HepG2 (cell line): ENCODE data around the gene F12. TPM values are rescaled to one million over a fixed set of nuclear protein-coding genes. Genes with fewer than 3 reads are reported as not detected.

Experiments
- AGO1 ChIP-seq: fragments of 200-400 bp; formaldehyde crosslinking; IDR thresholded peaks from 2 replicates; pipeline ENCODE4 v1.6.1; 2017; ENCODE audit warnings: mild to moderate bottlenecking, low read depth, low read length, moderate library complexity; ENCODE audit not compliant: poor library complexity, severe bottlenecking
- ATF1 ChIP-seq: IDR thresholded peaks from 2 replicates; pipeline ENCODE4 v1.6.1; 2016; ENCODE audit warnings: mild to moderate bottlenecking, control low read depth
- ATF7 ChIP-seq, 2 experiments: fragments of 450-650 bp in 1 of 2; sonication (generic) in 1 of 2; formaldehyde crosslinking in 1 of 2; IDR thresholded peaks; 2 replicates each; pipeline versions ENCODE4 v1.4.0 to v1.6.1; 2016 to 2020; ENCODE audit warnings: antibody characterized with exemption in 1 of 2, mild to moderate bottlenecking in 1 of 2, missing genetic modification reagents in 1 of 2
- ETS1 ChIP-seq: sonication (generic); formaldehyde crosslinking; IDR thresholded peaks from 2 replicates; pipeline ENCODE4 v1.4.0; 2020; ENCODE audit warnings: missing genetic modification reagents
- FOXM1 ChIP-seq: sonication (generic); formaldehyde crosslinking; IDR thresholded peaks from 2 replicates; pipeline ENCODE4 v1.5.0; 2020; ENCODE audit warnings: missing genetic modification reagents
- MAFF ChIP-seq: IDR thresholded peaks from 2 replicates; pipeline ENCODE4 v1.6.1; 2011; ENCODE audit warnings: low read depth, low read length, improper control_type of control experiment
- NR2F6 ChIP-seq, 2 experiments: IDR thresholded peaks; 2 replicates each; pipeline ENCODE4 v1.6.1; 2016; ENCODE audit warnings: antibody characterized with exemption in 1 of 2, mild to moderate bottlenecking in 1 of 2
- PAF1 ChIP-seq: IDR thresholded peaks from 2 replicates; pipeline ENCODE4 v1.6.1; 2016; ENCODE audit warnings: missing genetic modification reagents, missing compliant biosample characterization
- PHF8 ChIP-seq: sonication (generic); formaldehyde crosslinking; IDR thresholded peaks from 2 replicates; pipeline ENCODE4 v1.5.0; 2020; ENCODE audit warnings: missing genetic modification reagents
- RBM39 ChIP-seq: fragments of 200-400 bp; formaldehyde crosslinking; IDR thresholded peaks from one replicate; pipeline ENCODE4 v1.6.1; 2018; ENCODE audit warnings: antibody characterized with exemption, mild to moderate bottlenecking, low read depth, low read length; ENCODE audit not compliant: poor library complexity, severe bottlenecking
- REST ChIP-seq, 2 experiments: IDR thresholded peaks; 2 replicates each; pipeline ENCODE4 v1.6.1; 2011 to 2012; ENCODE audit warnings: low read length in 2 of 2, borderline replicate concordance in 1 of 2, low read depth in 1 of 2, mild to moderate bottlenecking in 1 of 2, moderate library complexity in 1 of 2
- RFX5 ChIP-seq: IDR thresholded peaks from 2 replicates; pipeline ENCODE4 v1.6.1; 2011; ENCODE audit warnings: low read depth, low read length, improper control_type of control experiment
- TAF15 ChIP-seq: fragments of 200-400 bp; formaldehyde crosslinking; IDR thresholded peaks from one replicate; pipeline ENCODE4 v1.6.1; 2018; ENCODE audit warnings: mild to moderate bottlenecking, low read depth, low read length; ENCODE audit not compliant: poor library complexity, severe bottlenecking
- TBL1XR1 ChIP-seq: fragments of 150-350 bp; IDR thresholded peaks from 2 replicates; pipeline ENCODE4 v1.6.1; 2014; ENCODE audit warnings: borderline replicate concordance, low read length; ENCODE audit not compliant: partially characterized antibody
- TEAD2 ChIP-seq: sonication (generic); formaldehyde crosslinking; IDR thresholded peaks from 2 replicates; pipeline ENCODE4 v1.9.0; 2021; ENCODE audit warnings: missing genetic modification reagents
- ZNF20 ChIP-seq: sonication (generic); formaldehyde crosslinking; IDR thresholded peaks from 2 replicates; pipeline ENCODE4 v1.4.0; 2020; ENCODE audit warnings: mild to moderate bottlenecking, moderate library complexity, missing genetic modification reagents
- ZNF260 ChIP-seq: sonication (generic); formaldehyde crosslinking; IDR thresholded peaks from 2 replicates; pipeline ENCODE4 v1.4.0; 2020; ENCODE audit warnings: missing genetic modification reagents, low read depth, mild to moderate bottlenecking, borderline replicate concordance
- ZNF296 ChIP-seq: sonication (generic); formaldehyde crosslinking; conservative IDR thresholded peaks from 2 replicates; pipeline ENCODE4 v1.5.0; 2020; ENCODE audit warnings: mild to moderate bottlenecking, missing genetic modification reagents
- ZNF446 ChIP-seq: sonication (generic); formaldehyde crosslinking; IDR thresholded peaks from 2 replicates; pipeline ENCODE4 v1.5.0; 2020; ENCODE audit warnings: mild to moderate bottlenecking, missing genetic modification reagents
- ZNF510 ChIP-seq: sonication (generic); formaldehyde crosslinking; IDR thresholded peaks from 2 replicates; pipeline ENCODE4 v1.4.0; 2020; ENCODE audit warnings: low read depth, mild to moderate bottlenecking, missing genetic modification reagents
- ZNF615 ChIP-seq: sonication (generic); formaldehyde crosslinking; IDR thresholded peaks from 2 replicates; pipeline ENCODE4 v1.5.0; 2020; ENCODE audit warnings: mild to moderate bottlenecking, missing genetic modification reagents, borderline replicate concordance
- ZNF724P ChIP-seq: sonication (generic); formaldehyde crosslinking; IDR thresholded peaks from 2 replicates; pipeline ENCODE4 v1.8.0; 2022; ENCODE audit warnings: missing genetic modification reagents, borderline replicate concordance
- ZSCAN21 ChIP-seq: sonication (generic); formaldehyde crosslinking; IDR thresholded peaks from 2 replicates; pipeline ENCODE4 v1.8.0; 2022; ENCODE audit warnings: mild to moderate bottlenecking, missing genetic modification reagents, moderate library complexity, borderline replicate concordance
- ZSCAN25 ChIP-seq: sonication (generic); formaldehyde crosslinking; IDR thresholded peaks from 2 replicates; pipeline ENCODE4 v1.8.0; 2022; ENCODE audit warnings: mild to moderate bottlenecking, missing genetic modification reagents
- polyA plus RNA-seq, 8 experiments: library from polyadenylated mRNA; depleted of rRNA in 3 of 8; stranded (reverse) in 7 of 8; unstranded in 1 of 8; fragments of >200 nt; fragmentation: Illumina TruSeq in 4 of 8; extraction: Trizol in 4 of 8; gene quantifications; 2 replicates each; pipeline versions ENCODE4 v1.2.1 to v1.2.3, GENCODE V29; 2011 to 2016; ENCODE audit warnings: low read depth in 4 of 8, missing spikeins in 1 of 8, mixed read lengths in 1 of 8; ENCODE audit not compliant: insufficient read depth in 1 of 8
- total RNA-seq, 5 experiments: library from RNA; depleted of rRNA; stranded (reverse); fragments of >200 nt; fragmentation: Illumina TruSeq; extraction: Trizol; gene quantifications; 2 replicates each; pipeline ENCODE4 v1.2.3, GENCODE V29; 2016; ENCODE audit warnings: low read depth in 1 of 5

Gene F12
- total and polyA plus RNA-seq, 2 of the 13 experiments (the other 11 are each of a cell fraction or from before 2014, with no cell fraction given): 2.5 to 3.0 TPM

GRCh38 chr5:177454397-177455035 lies 45.2 kb upstream of the F12 start (continued):
- TF ChIP-seq TBL1XR1: peak; percentile 49
- no peak for TF ChIP-seq TEAD2 (CRISPR knock-in tag)
- TF ChIP-seq NR2F6 (IDR thresholded peaks at IDR 0.05): no peak
- 0 out of 2 replicates have a peak, but pooled peaks have one; percentile 8 for TF ChIP-seq NR2F6 (CRISPR knock-in tag; IDR thresholded peaks at IDR 0.05)
- TF ChIP-seq TAF15: peak; percentile 62
- no peak for TF ChIP-seq FOXM1 (CRISPR knock-in tag)
- TF ChIP-seq ZSCAN21: 0 out of 2 replicates have a peak, but pooled peaks have one; percentile 46
- no peak for TF ChIP-seq ZNF615 (CRISPR knock-in tag)
- TF ChIP-seq PAF1 (CRISPR knock-in tag): no peak
- no peak for TF ChIP-seq ZNF20
- no peak for TF ChIP-seq ZNF724P (CRISPR knock-in tag)
- peak; percentile 84 for TF ChIP-seq AGO1
- 0 out of 2 replicates have a peak, but pooled peaks have one; percentile 44 for TF ChIP-seq ZNF446 (CRISPR knock-in tag)
- TF ChIP-seq ZNF260: no peak
- TF ChIP-seq PHF8 (CRISPR knock-in tag): no peak; the same call in 1 of the 2 replicates
- peak; percentile 42; the same call in 1 of the 2 replicates for TF ChIP-seq ZSCAN25
- peak; percentile 85 for TF ChIP-seq RBM39
- TF ChIP-seq REST (IDR thresholded peaks at IDR 0.05; ENCODE audit: borderline replicate concordance in 1 of 2, low read depth in 1 of 2, low read length in 2 of 2): no peak
- TF ChIP-seq MAFF: no peak
- TF ChIP-seq ZNF510 (CRISPR knock-in tag): no peak
- TF ChIP-seq ATF7 (IDR thresholded peaks at IDR 0.05): peak; percentile 97
- TF ChIP-seq ATF7 (CRISPR knock-in tag; IDR thresholded peaks at IDR 0.05): peak; percentile 95
- TF ChIP-seq ZNF296 (CRISPR knock-in tag): no peak
- no peak for TF ChIP-seq ETS1 (CRISPR knock-in tag)
- peak; percentile 82; the same call in 1 of the 2 replicates for TF ChIP-seq ATF1 (CRISPR knock-in tag)
- TF ChIP-seq RFX5: peak; percentile 67; the same call in 1 of the 2 replicates
